MM.1S (cell line): ENCODE results near the gene GSX2.

ENCODE experiments used
- DNase-seq: peaks from one replicate; pipeline ENCODE4 v3.0.0-alpha.2; 2015
- H2AFZ ChIP-seq: fragments of 300-600 bp; sonication (generic); 2 replicates; pipeline ENCODE4 v1.6.0; 2016; ENCODE audit warnings: antibody characterized with exemption, low read length
- H3F3A ChIP-seq: fragments of 300-600 bp; sonication (generic); 2 replicates; pipeline ENCODE4 v1.6.1; 2016; ENCODE audit warnings: mild to moderate bottlenecking, antibody characterized with exemption, low read length, moderate library complexity, mixed read lengths; ENCODE audit not compliant: insufficient read depth
- H3K27ac ChIP-seq: fragments of 300-600 bp; sonication (generic); 2 replicates; pipeline ENCODE4 v1.5.1; 2016; ENCODE audit warnings: mild to moderate bottlenecking, low read length
- H3K27me3 ChIP-seq: fragments of 300-600 bp; sonication (generic); replicated peaks from 2 replicates; pipeline ENCODE4 v1.6.0; 2016; ENCODE audit warnings: low read length; ENCODE audit not compliant: insufficient read depth
- H3K36me3 ChIP-seq: fragments of 300-600 bp; sonication (generic); replicated peaks from 2 replicates; pipeline ENCODE4 v1.6.1; 2016; ENCODE audit warnings: mild to moderate bottlenecking, low read length, mixed read lengths; ENCODE audit not compliant: insufficient read depth
- H3K4me1 ChIP-seq: fragments of 300-600 bp; sonication (generic); 2 replicates; pipeline ENCODE4 v1.6.1; 2016; ENCODE audit warnings: low read length, mixed read lengths
- H3K4me2 ChIP-seq: fragments of 300-600 bp; sonication (generic); 2 replicates; pipeline ENCODE4 v1.6.0; 2016; ENCODE audit warnings: low read depth, low read length
- H3K4me3 ChIP-seq: fragments of 300-600 bp; sonication (generic); 2 replicates; pipeline ENCODE4 v1.5.1; 2016; ENCODE audit warnings: low read length, mixed read lengths
- H3K79me2 ChIP-seq: fragments of 300-600 bp; sonication (generic); 2 replicates; pipeline ENCODE4 v1.6.1; 2016; ENCODE audit warnings: mixed run types, low read length, mixed read lengths
- H3K9ac ChIP-seq: fragments of 300-600 bp; sonication (generic); 2 replicates; pipeline ENCODE4 v1.6.1; 2016; ENCODE audit warnings: low read length, mixed read lengths
- H3K9me2 ChIP-seq: fragments of 300-600 bp; sonication (generic); replicated peaks from 2 replicates; pipeline ENCODE4 v1.6.1; 2016; ENCODE audit warnings: mild to moderate bottlenecking, low read length, mixed read lengths; ENCODE audit not compliant: insufficient read depth
- H3K9me3 ChIP-seq: fragments of 300-600 bp; sonication (generic); replicated peaks from 2 replicates; pipeline ENCODE4 v1.6.1; 2016; ENCODE audit warnings: mild to moderate bottlenecking, low read length, mixed read lengths; ENCODE audit not compliant: insufficient read depth
- H4K20me1 ChIP-seq: fragments of 300-600 bp; sonication (generic); 2 replicates; pipeline ENCODE4 v1.6.1; 2016; ENCODE audit warnings: mild to moderate bottlenecking, low read length, moderate library complexity, mixed read lengths; ENCODE audit not compliant: insufficient read depth
- EZH2 ChIP-seq: fragments of 300-600 bp; sonication (generic); optimal IDR thresholded peaks from 2 replicates; pipeline ENCODE3; 2017; ENCODE audit warnings: low read depth, mild to moderate bottlenecking, antibody characterized with exemption, low read length, mixed read lengths
- EZH2phosphoT487 ChIP-seq: fragments of 300-600 bp; sonication (generic); IDR thresholded peaks from 2 replicates; pipeline ENCODE4 v1.6.1; 2018; ENCODE audit warnings: antibody characterized with exemption, low read length
- TF ChIP-seq, protein P1 (sequence below): fragments of 300-600 bp; sonication (generic); IDR thresholded peaks from 2 replicates; pipeline ENCODE4 v1.5.1; 2016; ENCODE audit warnings: antibody characterized with exemption, low read length, mixed read lengths

Gene GSX2

GRCh38 chr4:54058171-54058570 is 41.8 kb upstream of the GSX2 start:
- DNase-seq: no peak
- Histone ChIP-seq H3K36me3 (no peaks in the 10 kb centered on the region; the same call in 1 of the 2 replicates), H3F3A (no peaks in the 10 kb centered on the region; the same call in 1 of the 2 replicates), H4K20me1 (peaks cover 13% of the 10 kb centered on the region; the same call in 1 of the 2 replicates), H3K9me2 (no peaks in the 10 kb centered on the region), H3K4me1 (peaks cover 13% of the 10 kb centered on the region), H3K9me3 (no peaks in the 10 kb centered on the region), H3K79me2 (peaks cover 94% of the 10 kb centered on the region), H3K9ac (no peak overlapping the region), H3K27ac (no peak overlapping the region), H3K4me3 (no peak overlapping the region), H2AFZ (no peak overlapping the region), H3K27me3 (no peaks in the 10 kb centered on the region), H3K4me2 (no peak overlapping the region)
- no peak for TF ChIP-seq EZH2phosphoT487
- TF ChIP-seq EZH2: no peak
- TF ChIP-seq, protein P1, sequence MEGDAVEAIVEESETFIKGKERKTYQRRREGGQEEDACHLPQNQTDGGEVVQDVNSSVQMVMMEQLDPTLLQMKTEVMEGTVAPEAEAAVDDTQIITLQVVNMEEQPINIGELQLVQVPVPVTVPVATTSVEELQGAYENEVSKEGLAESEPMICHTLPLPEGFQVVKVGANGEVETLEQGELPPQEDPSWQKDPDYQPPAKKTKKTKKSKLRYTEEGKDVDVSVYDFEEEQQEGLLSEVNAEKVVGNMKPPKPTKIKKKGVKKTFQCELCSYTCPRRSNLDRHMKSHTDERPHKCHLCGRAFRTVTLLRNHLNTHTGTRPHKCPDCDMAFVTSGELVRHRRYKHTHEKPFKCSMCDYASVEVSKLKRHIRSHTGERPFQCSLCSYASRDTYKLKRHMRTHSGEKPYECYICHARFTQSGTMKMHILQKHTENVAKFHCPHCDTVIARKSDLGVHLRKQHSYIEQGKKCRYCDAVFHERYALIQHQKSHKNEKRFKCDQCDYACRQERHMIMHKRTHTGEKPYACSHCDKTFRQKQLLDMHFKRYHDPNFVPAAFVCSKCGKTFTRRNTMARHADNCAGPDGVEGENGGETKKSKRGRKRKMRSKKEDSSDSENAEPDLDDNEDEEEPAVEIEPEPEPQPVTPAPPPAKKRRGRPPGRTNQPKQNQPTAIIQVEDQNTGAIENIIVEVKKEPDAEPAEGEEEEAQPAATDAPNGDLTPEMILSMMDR: no peak

GRCh38 chr4:54060116-54060515 is 39.8 kb upstream of the GSX2 start:
- Histone ChIP-seq H2AFZ (no peak overlapping the region), H4K20me1 (peaks cover 13% of the 10 kb centered on the region; the same call in 1 of the 2 replicates), H3K27ac (no peak overlapping the region), H3K36me3 (no peaks in the 10 kb centered on the region; the same call in 1 of the 2 replicates), H3K4me2 (no peak overlapping the region), H3F3A (no peaks in the 10 kb centered on the region; the same call in 1 of the 2 replicates), H3K9ac (no peak overlapping the region), H3K4me1 (peaks cover 13% of the 10 kb centered on the region), H3K79me2 (peaks cover 88% of the 10 kb centered on the region), H3K4me3 (no peak overlapping the region), H3K27me3 (no peaks in the 10 kb centered on the region), H3K9me3 (no peaks in the 10 kb centered on the region), H3K9me2 (no peaks in the 10 kb centered on the region)
- TF ChIP-seq EZH2: no peak
- TF ChIP-seq, protein P1: no peak
- no peak for TF ChIP-seq EZH2phosphoT487
- no peak for DNase-seq

DNA sequence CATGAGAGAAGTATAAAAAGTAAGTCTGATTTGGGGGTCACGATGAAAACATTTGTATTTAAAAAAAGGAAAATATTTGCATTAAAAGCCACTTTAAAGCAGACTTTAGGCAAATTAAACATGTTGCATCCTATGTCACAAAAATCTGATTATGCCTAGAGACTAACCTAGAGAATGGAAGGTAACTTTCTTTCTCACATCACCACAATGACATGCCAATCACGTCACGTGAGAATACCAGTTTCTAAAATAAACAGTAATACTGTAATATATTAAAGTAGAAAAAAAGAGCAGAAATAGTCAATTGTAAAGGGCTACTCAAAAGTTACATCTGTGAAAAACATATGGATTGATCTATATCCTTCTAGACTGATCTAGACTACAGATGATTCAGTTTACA is 38.9 kb upstream of the GSX2 start:
- peaks cover 13% of the 10 kb centered on the region; the same call in 1 of the 2 replicates for H4K20me1 ChIP-seq
- H3K27me3 ChIP-seq: no peaks in the 10 kb centered on the region
- H3K9ac ChIP-seq: no peak overlapping the region
- no peak for DNase-seq
- peaks cover 13% of the 10 kb centered on the region for H3K4me1 ChIP-seq
- no peaks in the 10 kb centered on the region for H3K9me2 ChIP-seq
- no peak overlapping the region for H2AFZ ChIP-seq
- no peaks in the 10 kb centered on the region for H3K9me3 ChIP-seq
- TF ChIP-seq EZH2: no peak
- TF ChIP-seq, protein P1: no peak
- TF ChIP-seq EZH2phosphoT487: no peak
- no peaks in the 10 kb centered on the region; the same call in 1 of the 2 replicates for H3K36me3 ChIP-seq
- H3K4me3 ChIP-seq: no peak overlapping the region
- no peaks in the 10 kb centered on the region; the same call in 1 of the 2 replicates for H3F3A ChIP-seq
- peaks cover 80% of the 10 kb centered on the region for H3K79me2 ChIP-seq
- H3K27ac ChIP-seq: no peak overlapping the region
- H3K4me2 ChIP-seq: peak overlapping the region; percentile 17; the same call in 1 of the 2 replicates
